H1 (cell line): Measurements from ENCODE around the gene AVPI1. TPM values are rescaled to one million over a fixed set of nuclear protein-coding genes. Genes with fewer than 3 reads are reported as not detected.

Experiments
- CTCF ChIA-PET: fragments of 300-600 bp; sonication (Branson Sonifier 250); formaldehyde crosslinking; loops from one replicate; lab custom pipeline; 2021; ENCODE audit not compliant: partially characterized antibody; lab: Charles Lee
- POLR2A ChIA-PET: fragments of 300-600 bp; sonication (Branson Sonifier 250); formaldehyde crosslinking; loops from one replicate; lab custom pipeline; 2021; ENCODE audit warnings: inconsistent platforms; ENCODE audit not compliant: partially characterized antibody; lab: Charles Lee
- DNase-seq, 2 experiments: peaks; one replicate each; pipeline versions ENCODE4 v3.0.0 to v3.0.0-alpha.2; 2010 to 2022; ENCODE audit warnings: low spot score in 2 of 2, low read depth in 1 of 2, mixed read lengths in 1 of 2
- FAIRE-seq: peaks from 2 replicates; lab custom pipeline; 2011; peaks lifted over from hg19 to GRCh38; lab: Jason Lieb, UNC
- H2AFZ ChIP-seq: 2 replicates; pipeline ENCODE4 v1.8.1; 2012; ENCODE audit warnings: low read length, inconsistent platforms
- H2AK5ac ChIP-seq: 2 replicates; pipeline ENCODE4 v1.6.1; 2013; ENCODE audit warnings: low read depth, low read length
- H2BK120ac ChIP-seq: replicated peaks from 2 replicates; pipeline ENCODE3; 2013; ENCODE audit warnings: low read depth, low read length, inconsistent platforms
- H2BK12ac ChIP-seq: 2 replicates; pipeline ENCODE4 v1.6.1; 2013; ENCODE audit warnings: low read depth, low read length
- H2BK15ac ChIP-seq: 2 replicates; pipeline ENCODE4 v1.6.1; 2013; ENCODE audit warnings: low read length
- H2BK20ac ChIP-seq: 2 replicates; pipeline ENCODE4 v1.6.1; 2013; ENCODE audit warnings: low read length
- H2BK5ac ChIP-seq: 2 replicates; pipeline ENCODE4 v1.6.1; 2013; ENCODE audit warnings: low read depth, low read length
- H3K14ac ChIP-seq: 2 replicates; pipeline ENCODE4 v1.6.1; 2013; ENCODE audit warnings: inconsistent platforms; ENCODE audit not compliant: insufficient read length
- H3K18ac ChIP-seq: 2 replicates; pipeline ENCODE4 v1.6.1; 2013; ENCODE audit warnings: low read length; ENCODE audit errors: extremely low read depth
- H3K23ac ChIP-seq: 2 replicates; pipeline ENCODE4 v1.6.1; 2013; ENCODE audit warnings: inconsistent platforms; ENCODE audit not compliant: insufficient read length
- H3K23me2 ChIP-seq: 2 replicates; pipeline ENCODE4 v1.6.1; 2013; ENCODE audit warnings: low read depth, low read length
- H3K27ac ChIP-seq: 2 replicates; pipeline ENCODE4 v1.6.1; 2011; ENCODE audit warnings: low read depth, low read length, inconsistent platforms
- H3K27me3 ChIP-seq, 4 experiments: replicated peaks in 1 of 4; 1 replicate in 1 of 4; 2 replicates in 3 of 4; pipeline versions ENCODE4 v1.6.1 to v1.8.1; 2011 to 2013; ENCODE audit warnings: low read length in 3 of 4, mild to moderate bottlenecking in 3 of 4, inconsistent platforms in 2 of 4, mixed read lengths in 2 of 4, moderate library complexity in 1 of 4; ENCODE audit not compliant: control insufficient read depth in 3 of 4, insufficient read depth in 3 of 4; ENCODE audit errors: extremely low read depth in 1 of 4
- H3K36me3 ChIP-seq, 4 experiments: 2 replicates each; pipeline versions ENCODE4 v1.6.1 to v1.8.1; 2011 to 2013; ENCODE audit warnings: mild to moderate bottlenecking in 4 of 4, low read length in 3 of 4, moderate library complexity in 2 of 4, control low read depth in 1 of 4, inconsistent platforms in 1 of 4; ENCODE audit not compliant: insufficient read depth in 4 of 4, control insufficient read depth in 2 of 4
- H3K4ac ChIP-seq: replicated peaks from 2 replicates; pipeline ENCODE3; 2013; ENCODE audit warnings: low read length, low read depth, mixed read lengths, inconsistent platforms; ENCODE audit not compliant: insufficient read length
- H3K4me1 ChIP-seq, 4 experiments: replicated peaks in 1 of 4; 1 replicate in 1 of 4; 2 replicates in 3 of 4; pipeline versions ENCODE4 v1.6.1 to v1.8.1; 2011 to 2013; ENCODE audit warnings: low read length in 3 of 4, inconsistent platforms in 2 of 4, mixed read lengths in 1 of 4; ENCODE audit not compliant: insufficient read depth in 4 of 4, control insufficient read depth in 3 of 4
- H3K4me2 ChIP-seq, 2 experiments: 2 replicates each; pipeline versions ENCODE4 v1.6.1 to v1.8.1; 2011 to 2013; ENCODE audit warnings: low read depth in 2 of 2, low read length in 2 of 2, control low read depth in 1 of 2, inconsistent platforms in 1 of 2, mild to moderate bottlenecking in 1 of 2; ENCODE audit not compliant: insufficient read depth in 1 of 2
- H3K4me3 ChIP-seq, 4 experiments: fragments of 200-600, 300-600 bp in 1 of 4; sonication (generic), shearing (Covaris generic), sonication (Bioruptor Twin) in 1 of 4; 2 replicates each; pipeline versions ENCODE4 v1.5.1 to v1.8.1; 2011 to 2016; ENCODE audit warnings: low read length in 4 of 4, low read depth in 3 of 4, control low read depth in 2 of 4, inconsistent platforms in 2 of 4, mild to moderate bottlenecking in 2 of 4, mixed read lengths in 1 of 4, moderate library complexity in 1 of 4; ENCODE audit not compliant: insufficient read depth in 2 of 4; ENCODE audit errors: extremely low read depth in 1 of 4
- H3K56ac ChIP-seq: replicated peaks from 2 replicates; pipeline ENCODE3; 2013; ENCODE audit warnings: low read depth, mild to moderate bottlenecking, mixed read lengths, low read length, inconsistent platforms; ENCODE audit not compliant: insufficient read length
- H3K79me1 ChIP-seq: 2 replicates; pipeline ENCODE4 v1.6.1; 2013; ENCODE audit warnings: low read depth, low read length, control low read depth
- H3K79me2 ChIP-seq, 2 experiments: 2 replicates each; pipeline versions ENCODE4 v1.6.1 to v1.8.1; 2012 to 2013; ENCODE audit warnings: low read length in 2 of 2, mild to moderate bottlenecking in 2 of 2, inconsistent platforms in 1 of 2; ENCODE audit not compliant: insufficient read depth in 2 of 2, control insufficient read depth in 1 of 2
- H3K9ac ChIP-seq, 4 experiments: replicated peaks in 1 of 4; 1 replicate in 1 of 4; 2 replicates in 3 of 4; pipeline versions ENCODE4 v1.6.1 to v1.8.1; 2011 to 2013; ENCODE audit warnings: low read depth in 3 of 4, low read length in 3 of 4, control low read depth in 2 of 4, mild to moderate bottlenecking in 2 of 4, moderate library complexity in 2 of 4, inconsistent platforms in 1 of 4; ENCODE audit errors: extremely low read depth in 1 of 4
- H3K9me3 ChIP-seq, 2 experiments: 2 replicates each; pipeline versions ENCODE4 v1.6.1 to v1.8.1; 2012 to 2013; ENCODE audit warnings: mild to moderate bottlenecking in 2 of 2, moderate library complexity in 2 of 2, control low read depth in 1 of 2, inconsistent platforms in 1 of 2, low read depth in 1 of 2, low read length in 1 of 2, mixed read lengths in 1 of 2; ENCODE audit not compliant: insufficient read depth in 2 of 2
- H4K20me1 ChIP-seq, 2 experiments: replicated peaks in 1 of 2; 2 replicates each; pipeline versions ENCODE3 to v1.8.1; 2011 to 2013; ENCODE audit warnings: inconsistent platforms in 2 of 2, low read length in 2 of 2, mild to moderate bottlenecking in 1 of 2; ENCODE audit not compliant: insufficient read depth in 2 of 2, control insufficient read depth in 1 of 2
- H4K5ac ChIP-seq: 2 replicates; pipeline ENCODE4 v1.6.1; 2013; ENCODE audit warnings: low read length, low read depth, mixed read lengths, inconsistent platforms; ENCODE audit not compliant: insufficient read length
- H4K8ac ChIP-seq: 2 replicates; pipeline ENCODE4 v1.8.0; 2013; ENCODE audit warnings: mild to moderate bottlenecking, moderate library complexity, low read length, inconsistent platforms; ENCODE audit not compliant: insufficient read depth; ENCODE audit errors: extremely low read depth
- H4K91ac ChIP-seq: replicated peaks from 2 replicates; pipeline ENCODE3; 2013; ENCODE audit warnings: low read length, mixed read lengths, inconsistent platforms; ENCODE audit not compliant: insufficient read length
- ASH2L ChIP-seq: fragments of 200-600, 300-600 bp; sonication (generic); IDR thresholded peaks from one replicate; pipeline ENCODE4 v1.7.1; 2017; ENCODE audit warnings: low read length
- JUN ChIP-seq: IDR thresholded peaks from 2 replicates; pipeline ENCODE4 v1.6.1; 2011; ENCODE audit warnings: low read depth, mild to moderate bottlenecking, improper control_type of control experiment, low read length
- KDM1A ChIP-seq: fragments of 200-600, 300-600 bp; sonication (generic); IDR thresholded peaks from 2 replicates; pipeline ENCODE4 v1.7.1; 2016; ENCODE audit warnings: mild to moderate bottlenecking, low read length, borderline replicate concordance
- RNF2 ChIP-seq: fragments of 200-900, 300-1000 bp; sonication (generic); IDR thresholded peaks from 2 replicates; pipeline ENCODE4 v1.7.1; 2016; ENCODE audit warnings: borderline replicate concordance, low read depth, mild to moderate bottlenecking, antibody characterized with exemption, low read length; ENCODE audit not compliant: poor library complexity, severe bottlenecking; ENCODE audit errors: missing control alignments
- SIX5 ChIP-seq: IDR thresholded peaks from 2 replicates; pipeline ENCODE4 v1.6.1; 2011; ENCODE audit warnings: mild to moderate bottlenecking, low read depth, low read length
- SP2 ChIP-seq: IDR thresholded peaks from 2 replicates; pipeline ENCODE4 v1.6.1; 2012; ENCODE audit warnings: mild to moderate bottlenecking, low read length, inconsistent platforms
- TEAD4 ChIP-seq: IDR thresholded peaks from 2 replicates; pipeline ENCODE4 v1.6.1; 2012; ENCODE audit warnings: low read depth, low read length, inconsistent platforms, mixed read lengths
- WGBS, 2 experiments: shearing (Covaris generic) in 1 of 2; methylation state at CpG; one replicate each; pipeline versions ENCODE4 v1.1.6 to v1.1.7; 2013 to 2015; ENCODE audit warnings: low lambda C conversion rate in 2 of 2, mixed read lengths in 2 of 2, inconsistent platforms in 1 of 2, low coverage in 1 of 2, missing lambda C conversion rate in 1 of 2; ENCODE audit not compliant: insufficient replicate concordance in 2 of 2, insufficient coverage in 1 of 2, insufficient read length in 1 of 2; ENCODE audit errors: extremely low coverage in 1 of 2, missing lambda C conversion rate in 1 of 2; 5-methylcytosine and 5-hydroxymethylcytosine counted together
- polyA plus RNA-seq, 7 experiments: library from polyadenylated mRNA; depleted of rRNA in 3 of 7; stranded (reverse) in 5 of 7; unstranded in 2 of 7; fragments of >200 nt in 5 of 7; fragments of 200-250 nt in 2 of 7; gene quantifications; 1 replicate in 5 of 7; 2 replicates in 1 of 7; 4 replicates in 1 of 7; pipeline versions ENCODE4 v1.2.1 to v1.2.3, GENCODE V29; 2011 to 2013; ENCODE audit warnings: missing spikeins in 2 of 7, mixed read lengths in 2 of 7
- total RNA-seq: library from RNA; stranded (reverse); fragmentation: NEBNext Ultra II Directional; extraction: Animal tissue kit (Norgen Biotek cat#: 25700); gene quantifications from 2 replicates; pipeline ENCODE4 v1.2.1, GENCODE V29; 2021

AVPI1 gene
- total and polyA plus RNA-seq, 2 of the 8 experiments (the other 6 are each of a cell fraction or from before 2014, with no cell fraction given): 9.0 to 13.5 TPM

GRCh38 chr10:97718178-97718577, 31.1 kb upstream of the AVPI1 start:
- Histone ChIP-seq H4K91ac (no peak overlapping the region), H3K14ac (no peak overlapping the region), H4K5ac (no peak overlapping the region), H3K27me3 (no peaks in the 10 kb centered on the region), H2BK20ac (no peak overlapping the region), H2BK120ac (no peak overlapping the region), H3K9ac (no peak overlapping the region), H3K18ac (no peak overlapping the region), H3K56ac (no peak overlapping the region), H3K9me3 (no peaks in the 10 kb centered on the region), H4K8ac (peak overlapping the region; percentile 21; the same call in 1 of the 2 replicates), H3K23ac (no peak overlapping the region), H2AK5ac (no peak overlapping the region), H3K4me1 (peaks cover 0 to 15% (median 8%) of the 10 kb centered on the region in 4 experiments; a peak in 6 of 7 replicates), H2BK12ac (no peak overlapping the region), H4K20me1 (no peaks in the 10 kb centered on the region), H2BK5ac (no peak overlapping the region), H2AFZ (no peak overlapping the region), H2BK15ac (no peak overlapping the region), H3K4ac (no peak overlapping the region), H3K79me1 (0 out of 2 replicates have a peak, but pooled peaks cover 2% of the 10 kb centered on the region), H3K4me3 (no peak overlapping the region), H3K23me2 (peaks cover 10% of the 10 kb centered on the region; the same call in 1 of the 2 replicates), H3K4me2 (no peak overlapping the region; a peak in 1 of 4 replicates), H3K79me2 (peaks cover 0 to 5% of the 10 kb centered on the region in 2 experiments; a peak in 1 of 4 replicates), H3K27ac (no peak overlapping the region), H3K36me3 (peaks cover 0 to 16% (median 4%) of the 10 kb centered on the region in 4 experiments; a peak in 3 of 8 replicates)
- CTCF ChIA-PET: interaction anchor here (0.6 to 20.9 kb wide), 6 partner anchors 12 to 273 kb away, joined by 3 to 773 read pairs (median 58); partner anchors contain the start of gene ZFYVE27
- DNase-seq: no peak
- FAIRE-seq: no peak
- 91% methylated on average over 6 of the region's 6 CpGs; no CpG with 5 or more reads in 1 of the 2 experiments for whole genome bisulfite sequencing, 2 experiments
- POLR2A ChIA-PET: interaction anchor here (0.8 to 12.5 kb wide), 5 partner anchors 10 to 35 kb away, joined by 3 to 234 read pairs (median 6); partner anchors contain the start of genes AVPI1 and ZFYVE27
- TF ChIP-seq SP2 (no peak), ASH2L (no peak), RNF2 (no peak), JUN (no peak), TEAD4 (no peak), KDM1A (no peak), SIX5 (no peak)
